Stimulated activated CD8-positive, alpha-beta memory T cell treated with anti-CD3 and anti-CD28 coated beads, Interleukin-15, amount 100 ng/mL, for 1 hour (primary cell): ENCODE data around the gene SH3TC1.

ENCODE experiments used
- DNase-seq: peaks from one replicate; pipeline ENCODE4 v3.0.0-alpha.2; 2020; ENCODE audit warnings: low read depth

The SH3TC1 gene

GRCh38 chr4:8289151-8289750 is 90.2 kb downstream of the SH3TC1 start:
- DNase-seq: no peak

GRCh38 chr4:8289956-8290700 is 91.0 kb downstream of the SH3TC1 start:
- DNase-seq: no peak

DNA sequence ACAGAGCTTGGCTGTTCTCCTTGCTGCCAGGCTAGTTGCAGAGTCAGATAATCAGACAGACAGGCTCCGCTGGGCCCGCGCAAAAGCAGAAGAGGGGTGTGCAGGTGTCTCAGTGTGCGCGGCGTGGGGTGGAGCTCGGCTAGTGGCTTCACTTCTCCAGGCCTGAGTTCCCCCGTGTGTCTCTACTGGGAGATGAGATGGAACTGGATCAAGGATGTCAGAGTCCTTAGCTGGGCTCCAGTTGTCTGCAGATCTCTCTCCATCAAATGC is 91.5 kb downstream of the SH3TC1 start:
- DNase-seq: no peak
